SK-N-MC (cell line): Measurements from ENCODE around the gene RIOX2.
"Not testable (repeated sequence)": the region's sequence is repeated elsewhere in the genome, so short reads cannot be mapped to it uniquely, and the experiment has no call there.

Experiments used
- DNase-seq: peaks from one replicate; pipeline ENCODE4 v3.0.0-alpha.2; 2011; ENCODE audit warnings: low read depth, low spot score
- H3K27ac ChIP-seq: fragments of 200-600 bp; sonication (generic); 2 replicates; pipeline ENCODE4 v1.5.1; 2016; ENCODE audit warnings: mixed run types
- H3K36me3 ChIP-seq: fragments of 200-600 bp; sonication (generic); 2 replicates; pipeline ENCODE4 v1.6.1; 2017; ENCODE audit warnings: antibody characterized with exemption, low read length, mixed read lengths; ENCODE audit not compliant: insufficient read depth
- H3K4me3 ChIP-seq: fragments of 200-600 bp; sonication (generic); 2 replicates; pipeline ENCODE4 v1.5.1; 2016
- H3K9ac ChIP-seq: fragments of 200-600 bp; sonication (generic); 2 replicates; pipeline ENCODE4 v1.8.0; 2017; ENCODE audit warnings: mixed run types, mixed read lengths; ENCODE audit not compliant: insufficient read length
- H3K9me3 ChIP-seq: fragments of 200-600 bp; sonication (generic); 2 replicates; pipeline ENCODE4 v1.6.1; 2017; ENCODE audit warnings: low read depth, mild to moderate bottlenecking, antibody characterized with exemption, low read length, moderate library complexity, mixed read lengths
- EZH2 ChIP-seq: fragments of 200-600 bp; sonication (generic); IDR thresholded peaks from one replicate; pipeline ENCODE4 v1.6.1; 2017; ENCODE audit warnings: antibody characterized with exemption
- FOXP2 ChIP-seq: optimal IDR thresholded peaks from 2 replicates; pipeline ENCODE3; 2011; ENCODE audit warnings: mild to moderate bottlenecking, moderate library complexity; ENCODE audit not compliant: insufficient read depth; ENCODE audit errors: extremely low read length, control extremely low read depth
- POLR2AphosphoS5 ChIP-seq: IDR thresholded peaks from 2 replicates; pipeline ENCODE4 v1.6.1; 2012; ENCODE audit warnings: mild to moderate bottlenecking, low read depth, low read length, borderline replicate concordance

RIOX2 gene

GRCh38 chr3:97927704-97928103 is 44.5 kb downstream of the RIOX2 start:
- no peak overlapping the region for H3K9ac ChIP-seq
- no peak overlapping the region for H3K4me3 ChIP-seq
- H3K27ac ChIP-seq = no peak overlapping the region
- DNase-seq = no peak
- TF ChIP-seq POLR2AphosphoS5 (no peak), FOXP2 (no peak), EZH2 (no peak)
- no peaks in the 10 kb centered on the region for H3K36me3 ChIP-seq
- no peaks in the 10 kb centered on the region for H3K9me3 ChIP-seq

DNA sequence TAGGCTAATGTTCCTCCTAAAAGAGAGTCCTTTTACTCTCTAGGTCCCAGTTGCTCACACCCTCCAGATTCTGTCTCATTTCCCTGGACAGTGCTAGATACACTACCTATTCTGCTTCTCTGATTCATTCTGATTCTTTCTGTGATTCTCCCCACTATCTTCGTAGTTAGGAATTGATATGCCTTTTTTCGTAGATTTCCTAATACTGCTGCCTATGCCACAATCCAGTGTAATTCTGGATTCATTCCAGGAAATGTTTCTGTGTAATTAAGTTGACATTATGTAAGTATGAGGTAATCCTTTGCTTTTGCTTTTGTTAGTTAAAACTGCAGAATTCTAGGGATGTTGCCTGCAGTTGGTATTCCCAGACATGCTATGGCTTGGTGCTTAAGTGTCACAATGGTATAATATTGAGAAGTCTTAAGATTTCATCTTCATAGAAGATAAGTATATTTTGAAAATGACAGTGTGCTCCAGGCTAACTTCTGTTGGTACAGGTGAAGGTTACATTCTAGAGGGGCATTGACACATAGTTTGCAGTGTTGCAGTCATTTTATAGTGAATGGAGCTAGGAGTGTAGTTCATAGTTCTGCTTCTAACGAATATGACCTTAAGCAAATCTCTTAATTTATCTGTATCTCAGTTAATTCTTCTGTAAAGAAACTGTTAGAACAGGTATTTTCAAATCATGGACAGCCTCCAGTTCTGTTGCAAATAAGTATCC is 54.3 kb downstream of the RIOX2 start:
- no peak overlapping the region for H3K27ac ChIP-seq
- H3K4me3 ChIP-seq = no peak overlapping the region
- no peaks in the 10 kb centered on the region for H3K9me3 ChIP-seq
- no peaks in the 10 kb centered on the region for H3K36me3 ChIP-seq
- DNase-seq = no peak
- H3K9ac ChIP-seq = no peak overlapping the region
- no peak for TF ChIP-seq FOXP2
- TF ChIP-seq EZH2 = no peak
- no peak for TF ChIP-seq POLR2AphosphoS5

DNA sequence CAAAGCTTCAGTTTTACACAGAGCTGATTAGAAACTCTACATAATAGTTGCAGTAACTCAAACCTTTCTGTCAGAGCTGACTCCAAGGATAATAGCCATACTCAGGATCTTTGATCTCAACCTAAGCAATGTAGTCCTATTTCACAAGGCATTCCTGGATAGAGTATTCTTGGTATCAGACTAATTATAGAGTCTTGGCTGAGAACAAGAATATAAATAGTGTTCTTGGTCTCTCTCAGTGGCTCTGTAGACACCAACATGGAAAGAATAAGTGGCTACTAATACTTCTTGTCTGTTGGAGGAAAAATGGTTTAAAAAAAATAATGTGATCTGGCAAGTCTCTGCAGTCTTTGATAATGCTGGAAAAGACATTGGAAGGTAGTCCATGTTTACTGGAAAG is 55.7 kb downstream of the RIOX2 start:
- DNase-seq = no peak
- Histone ChIP-seq H3K36me3 (no peaks in the 10 kb centered on the region), H3K9me3 (no peaks in the 10 kb centered on the region), H3K9ac (no peak overlapping the region), H3K4me3 (no peak overlapping the region), H3K27ac (no peak overlapping the region)
- TF ChIP-seq EZH2 (no peak), POLR2AphosphoS5 (no peak), FOXP2 (no peak)

DNA sequence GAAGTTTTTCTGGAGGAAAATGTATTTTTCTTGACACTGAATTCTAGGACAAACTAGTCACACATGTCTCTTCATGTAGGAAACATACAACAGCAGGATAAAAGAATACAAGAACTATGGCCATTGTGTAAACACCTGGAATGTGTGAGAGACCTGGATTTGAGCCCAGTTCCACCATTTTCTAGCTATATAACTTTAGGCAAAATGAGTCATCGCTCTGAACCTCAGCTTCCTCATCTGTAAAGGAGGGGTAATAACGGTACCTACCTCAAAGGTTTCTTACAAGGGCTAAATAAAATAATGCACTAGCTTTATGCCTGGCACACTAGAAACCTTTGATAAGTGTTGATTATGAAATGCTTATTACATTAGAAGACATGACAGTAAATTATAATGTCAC is 57.8 kb downstream of the RIOX2 start:
- Histone ChIP-seq H3K9ac (no peak overlapping the region), H3K4me3 (no peak overlapping the region), H3K27ac (no peak overlapping the region), H3K9me3 (no peaks in the 10 kb centered on the region), H3K36me3 (no peaks in the 10 kb centered on the region)
- no peak for DNase-seq
- TF ChIP-seq POLR2AphosphoS5 (no peak), FOXP2 (no peak), EZH2 (no peak)

DNA sequence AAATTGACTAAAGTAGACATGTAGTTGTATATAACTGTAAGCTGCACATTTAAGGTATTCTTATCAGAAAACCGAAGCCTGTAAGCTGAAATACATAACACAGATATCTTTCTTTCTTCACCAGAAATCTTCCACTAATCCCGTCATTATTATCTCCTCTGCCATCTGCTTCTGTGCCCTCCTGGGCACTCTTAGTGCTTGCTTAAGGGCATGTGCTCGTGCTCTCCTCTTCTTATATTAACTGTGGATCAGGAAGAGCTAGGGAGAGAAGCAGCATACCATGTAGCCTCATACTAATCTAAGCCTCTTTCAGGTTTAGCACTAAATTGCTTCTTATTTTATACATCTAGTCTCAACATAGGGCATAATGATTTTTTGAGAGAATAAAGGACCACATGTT is 60.8 kb downstream of the RIOX2 start:
- H3K9ac ChIP-seq = no peak overlapping the region
- no peak for DNase-seq
- no peaks in the 10 kb centered on the region for H3K9me3 ChIP-seq
- H3K36me3 ChIP-seq = no peaks in the 10 kb centered on the region
- TF ChIP-seq POLR2AphosphoS5 = no peak
- no peak for TF ChIP-seq FOXP2
- TF ChIP-seq EZH2 = no peak
- peak overlapping the region; percentile 32; the same call in 1 of the 2 replicates for H3K27ac ChIP-seq
- no peak overlapping the region for H3K4me3 ChIP-seq

DNA sequence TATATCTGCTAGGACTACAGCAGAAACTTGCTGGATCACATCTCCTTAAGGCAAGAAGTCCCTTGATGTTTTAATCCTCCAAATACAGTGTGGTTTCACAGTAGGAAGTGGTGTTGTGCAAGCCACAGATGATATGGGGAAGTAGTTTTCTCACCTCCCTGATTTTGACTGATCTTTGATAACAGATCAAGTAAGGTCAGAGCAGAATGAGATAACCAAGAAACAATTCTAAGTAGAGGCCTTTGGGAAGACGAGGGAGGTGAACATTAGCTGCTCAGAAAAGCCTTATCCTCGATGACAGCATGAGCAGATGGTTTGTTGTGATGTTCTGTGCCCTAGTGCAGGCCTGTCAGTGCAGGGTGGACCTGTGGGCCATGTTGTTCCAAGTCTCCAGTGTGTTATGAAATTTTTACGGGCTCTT is 61.3 kb downstream of the RIOX2 start:
- no peak for DNase-seq
- no peak for TF ChIP-seq POLR2AphosphoS5
- TF ChIP-seq EZH2 = no peak
- no peak for TF ChIP-seq FOXP2
- Histone ChIP-seq H3K36me3 (no peaks in the 10 kb centered on the region), H3K4me3 (no peak overlapping the region), H3K27ac (peak overlapping the region; percentile 32; the same call in 1 of the 2 replicates), H3K9ac (no peak overlapping the region), H3K9me3 (no peaks in the 10 kb centered on the region)

- not testable (repeated sequence) for H3K9me3 ChIP-seq, H3K27ac ChIP-seq, H3K4me3 ChIP-seq, H3K9ac ChIP-seq, DNase-seq, H3K36me3 ChIP-seq
These were observed 61.9 kb downstream of the RIOX2 start for GRCh38 chr3:97910236-97910831.

GRCh38 chr3:97909830-97910229 is 62.4 kb downstream of the RIOX2 start:
- H3K9me3 ChIP-seq, DNase-seq, H3K9ac ChIP-seq, H3K27ac ChIP-seq, H3K36me3 ChIP-seq, H3K4me3 ChIP-seq: not testable (repeated sequence)

- no peaks in the 10 kb centered on the region for H3K36me3 ChIP-seq
- no peak overlapping the region for H3K4me3 ChIP-seq
- no peak overlapping the region for H3K9ac ChIP-seq
- 0 out of 2 replicates have a peak overlapping the region, but pooled peaks have one; percentile 10 for H3K27ac ChIP-seq
- TF ChIP-seq POLR2AphosphoS5 = no peak
- no peak for TF ChIP-seq EZH2
- no peak for TF ChIP-seq FOXP2
- no peak for DNase-seq
- H3K9me3 ChIP-seq = no peaks in the 10 kb centered on the region
These were observed 70.7 kb downstream of the RIOX2 start for GRCh38 chr3:97901313-97902248.
